Measurements from ENCODE around the gene DIS3L2. TPM values are rescaled to one million over a fixed set of nuclear protein-coding genes. Genes with fewer than 3 reads are reported as not detected.

The DIS3L2 gene
- total and polyA plus RNA-seq, 2 of the 4 experiments (the other 2 are of a cell fraction) = 14.7 to 19.2 TPM

GRCh38 chr2:232319803-232320442 lies 358.4 kb downstream of the DIS3L2 start:
- Histone ChIP-seq H4K8ac (ENCODE audit: low read depth in 2 of 2, low read length in 2 of 2) (no peak overlapping the region), H2AK5ac (ENCODE audit: low read depth, low read length) (no peak overlapping the region), H2AK9ac (replicated peaks; ENCODE audit: low read depth, low read length, poor library complexity) (no peak overlapping the region), H3K4me1 (ENCODE audit: control insufficient read depth, insufficient read depth, low read length) (no peaks in the 10 kb centered on the region), H2BK20ac (ENCODE audit: low read depth, low read length) (no peak overlapping the region), H3K9me3 (ENCODE audit: control insufficient read depth, insufficient read depth, low read length) (no peaks in the 10 kb centered on the region), H3K9ac (ENCODE audit: low read depth, low read length) (no peak overlapping the region), H3K36me3 (ENCODE audit: control insufficient read depth, insufficient read depth, low read length) (no peaks in the 10 kb centered on the region), H3K79me1 (ENCODE audit: low read depth in 1 of 2, low read length in 2 of 2) (no peaks in the 10 kb centered on the region), H3K4me3 (ENCODE audit: insufficient read depth, low read depth, low read length) (no peak overlapping the region), H3K23ac (ENCODE audit: low read depth, low read length) (no peak overlapping the region), H4K5ac (ENCODE audit: low read depth, low read length) (no peak overlapping the region), H2BK5ac (ENCODE audit: low read depth, low read length, poor library complexity, severe bottlenecking) (no peak overlapping the region), H3K56ac (ENCODE audit: extremely low read depth, insufficient read depth, low read length) (no peak overlapping the region), H3K4me2 (ENCODE audit: low read depth, low read length) (no peak overlapping the region), H3K27me3 (ENCODE audit: control insufficient read depth, insufficient read depth, low read length) (no peaks in the 10 kb centered on the region), H3K4ac (ENCODE audit: low read depth, low read length) (no peak overlapping the region), H2AFZ (replicated peaks; ENCODE audit: low read length, poor library complexity) (no peak overlapping the region), H3K18ac (ENCODE audit: low read depth, low read length) (no peak overlapping the region), H3K9me1 (ENCODE audit: insufficient read depth, low read length) (peaks cover 7% of the 10 kb centered on the region; the same call in 1 of the 2 replicates), H3K27ac (ENCODE audit: insufficient read depth, low read length) (no peak overlapping the region), H2BK120ac (ENCODE audit: low read depth, low read length) (no peak overlapping the region), H3K14ac (replicated peaks; ENCODE audit: low read depth, low read length) (no peak overlapping the region), H4K91ac (ENCODE audit: insufficient read depth, low read depth, low read length) (no peak overlapping the region), H4K20me1 (ENCODE audit: insufficient read depth, low read length) (no peaks in the 10 kb centered on the region), H2BK15ac (ENCODE audit: low read depth, low read length) (no peak overlapping the region)
- POLR2A ChIA-PET (ENCODE audit: unreplicated experiment) = no interaction called here
- CTCF ChIA-PET = no interaction called here
- ATAC-seq (ENCODE audit: low read depth) (no peak), DNase-seq (no peak)
- 100% methylated on average over 2 of the region's 10 CpGs; no CpG with 5 or more reads in 1 of the 2 experiments for WGBS, 2 experiments (ENCODE audit: extremely low coverage in 2 of 2, insufficient read length in 1 of 2)
- dilution Hi-C loops (cut with HindIII; ENCODE audit: low sequenced_read_pairs, unreplicated experiment) = no loop called here
- no peak for TF ChIP-seq FOS (IDR thresholded peaks at IDR 0.05; ENCODE audit: low read depth, low read length)
- TF ChIP-seq MAFK (IDR thresholded peaks at IDR 0.05; ENCODE audit: low read depth, low read length) = no peak
- TF ChIP-seq SMC3 (IDR thresholded peaks at IDR 0.05; ENCODE audit: low read depth, low read length) = no peak
- TF ChIP-seq MXI1 (IDR thresholded peaks at IDR 0.05; ENCODE audit: borderline replicate concordance, low read depth, low read length) = no peak
- TF ChIP-seq CEBPB (IDR thresholded peaks at IDR 0.05; ENCODE audit: low read depth, low read length) = no peak
- in situ Hi-C loops (cut with MboI; ENCODE audit: low sequenced_read_pairs) = loop anchor here (5.0 kb wide), 1 partner anchor 413 kb away; no protein-coding TSS in a partner anchor
- BruUV-seq (replicated peaks) = no TSS peak
- intact Hi-C loops (cut with micrococcal nuclease) = no loop called here
